ENCODE data around the gene BCAR3.

GRCh38 chr1:93541045-93541444, 140.6 kb downstream of the BCAR3 start:
- TF ChIP-seq CTCF (IDR thresholded peaks at IDR 0.05) (no peak), EZH2 (IDR thresholded peaks at IDR 0.05) (no peak)
